Activated CD8-positive, alpha-beta memory T cell treated with anti-CD3 and anti-CD28 coated beads, Interleukin-2, amount 50 U/mL, for 24 hours (primary cell): ENCODE results near the gene TRPM6.
"Not testable (repeated sequence)": the region's sequence is repeated elsewhere in the genome, so short reads cannot be mapped to it uniquely, and the experiment has no call there.

Source experiments
- DNase-seq: peaks from one replicate; pipeline ENCODE4 v3.0.0-alpha.2; 2020; ENCODE audit errors: extremely low read depth

The TRPM6 gene

GRCh38 chr9:74887041-74887980, at the start of gene TRPM6:
TSS of gene TRPM6 (minus strand) at chr9:74887921. CDS start at chr9:74887856, 65 bp downstream.
- DNase-seq, result no peak

GRCh38 chr9:74935008-74935407, 47.3 kb upstream of the TRPM6 start:
- no peak for DNase-seq

- DNase-seq, result no peak
These were observed 34.0 kb upstream of the TRPM6 start for GRCh38 chr9:74921737-74922136.

- no peak for DNase-seq
These were observed 33.4 kb upstream of the TRPM6 start for GRCh38 chr9:74920944-74921626.

- no peak for DNase-seq
These were observed 22.3 kb upstream of the TRPM6 start for GRCh38 chr9:74910036-74910435.

- DNase-seq, result no peak
These were observed 20.9 kb upstream of the TRPM6 start for GRCh38 chr9:74908665-74909064.

GRCh38 chr9:74907085-74907484, 19.4 kb upstream of the TRPM6 start:
- no peak for DNase-seq

GRCh38 chr9:74901001-74901400, 13.3 kb upstream of the TRPM6 start:
- DNase-seq, result no peak

- not testable (repeated sequence) for DNase-seq
These were observed 728 bp upstream of the TRPM6 start for GRCh38 chr9:74888449-74888848.

GRCh38 chr9:74887981-74888370, 255 bp upstream of the TRPM6 start:
- no peak for DNase-seq

GRCh38 chr9:74876382-74876949, 11.3 kb downstream of the TRPM6 start:
- no peak for DNase-seq

GRCh38 chr9:74875656-74876055, 12.1 kb downstream of the TRPM6 start:
- DNase-seq, result no peak

GRCh38 chr9:74874220-74874619, 13.5 kb downstream of the TRPM6 start:
- no peak for DNase-seq

- DNase-seq, result no peak
These were observed 15.0 kb downstream of the TRPM6 start for GRCh38 chr9:74872619-74873233.

- no peak for DNase-seq
These were observed 20.2 kb downstream of the TRPM6 start for GRCh38 chr9:74867483-74867882.

- no peak for DNase-seq
These were observed 22.5 kb downstream of the TRPM6 start for GRCh38 chr9:74865177-74865576.

- DNase-seq, result no peak
These were observed 25.8 kb downstream of the TRPM6 start for GRCh38 chr9:74861773-74862474.

GRCh38 chr9:74861071-74861470, 26.6 kb downstream of the TRPM6 start:
- no peak for DNase-seq

- not testable (repeated sequence) for DNase-seq
These were observed 27.5 kb downstream of the TRPM6 start for GRCh38 chr9:74860247-74860646.

GRCh38 chr9:74859786-74860185, 27.9 kb downstream of the TRPM6 start:
- no peak for DNase-seq

- DNase-seq, result no peak
These were observed 28.8 kb downstream of the TRPM6 start for GRCh38 chr9:74858751-74859414.
